Prostate gland (tissue), 2 donors: ENCODE data around the gene CUX1.

Experiments
- CTCF ChIP-seq, 4 experiments: fragments of 200-600 bp in 2 of 4; fragments of 450-650 bp in 2 of 4; sonication (generic) in 2 of 4; IDR thresholded peaks; 1 replicate in 3 of 4; 2 replicates in 1 of 4; pipeline ENCODE4 v1.5.1; 2016 to 2019; ENCODE audit warnings: antibody characterized with exemption in 4 of 4, mild to moderate bottlenecking in 2 of 4, moderate library complexity in 2 of 4
- POLR2A ChIP-seq: fragments of 450-650 bp; IDR thresholded peaks from one replicate; pipeline ENCODE4 v1.6.1; 2016; ENCODE audit warnings: antibody characterized with exemption, mild to moderate bottlenecking
- POLR2AphosphoS5 ChIP-seq: sonication (generic); formaldehyde crosslinking; IDR thresholded peaks from one replicate; pipeline ENCODE4 v1.6.1; 2017; ENCODE audit warnings: antibody characterized with exemption

- TF ChIP-seq POLR2AphosphoS5, result no peak
- TF ChIP-seq POLR2A, result no peak
- TF ChIP-seq CTCF (IDR thresholded peaks at IDR 0.05), result no peak
Measured at GRCh38 chr7:102292813-102293798, 475.7 kb downstream of the CUX1 start.
